GM19468 (cell line): ENCODE results near the gene TMEM117.

Source experiments
- ATAC-seq: cut with Tn5 transposase; IDR thresholded peaks from one replicate; pipeline ENCODE4 v1.9.1; 2021; ENCODE audit warnings: mild to moderate bottlenecking, moderate library complexity, moderate number of reproducible peaks; ENCODE audit not compliant: unreplicated experiment; ENCODE audit errors: extremely low read depth

Gene TMEM117

GRCh38 chr12:43882578-43883178, 46.8 kb downstream of the TMEM117 start:
- ATAC-seq, result peak; percentile 93

GRCh38 chr12:43883311-43883710, 47.4 kb downstream of the TMEM117 start:
- no peak for ATAC-seq

DNA sequence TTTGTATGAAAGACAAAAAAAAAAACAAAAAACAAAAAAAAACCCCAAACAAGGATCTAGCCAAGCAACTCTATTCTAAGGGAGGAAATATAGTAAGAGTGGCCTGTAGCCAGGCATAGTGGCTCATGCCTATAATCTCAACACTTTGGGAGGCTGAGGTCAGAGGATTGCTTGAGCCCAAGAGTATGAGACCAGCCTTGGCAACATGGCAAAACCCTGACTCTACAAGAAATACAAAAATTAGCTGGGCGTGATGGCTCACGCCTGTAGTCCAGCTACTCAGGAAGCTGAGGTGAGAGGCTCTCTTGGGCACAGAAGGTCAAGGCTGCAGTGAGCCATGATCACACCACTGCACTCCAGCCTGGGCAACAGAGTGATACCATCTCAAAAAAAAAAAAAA, 47.9 kb downstream of the TMEM117 start:
- ATAC-seq, result no peak

DNA sequence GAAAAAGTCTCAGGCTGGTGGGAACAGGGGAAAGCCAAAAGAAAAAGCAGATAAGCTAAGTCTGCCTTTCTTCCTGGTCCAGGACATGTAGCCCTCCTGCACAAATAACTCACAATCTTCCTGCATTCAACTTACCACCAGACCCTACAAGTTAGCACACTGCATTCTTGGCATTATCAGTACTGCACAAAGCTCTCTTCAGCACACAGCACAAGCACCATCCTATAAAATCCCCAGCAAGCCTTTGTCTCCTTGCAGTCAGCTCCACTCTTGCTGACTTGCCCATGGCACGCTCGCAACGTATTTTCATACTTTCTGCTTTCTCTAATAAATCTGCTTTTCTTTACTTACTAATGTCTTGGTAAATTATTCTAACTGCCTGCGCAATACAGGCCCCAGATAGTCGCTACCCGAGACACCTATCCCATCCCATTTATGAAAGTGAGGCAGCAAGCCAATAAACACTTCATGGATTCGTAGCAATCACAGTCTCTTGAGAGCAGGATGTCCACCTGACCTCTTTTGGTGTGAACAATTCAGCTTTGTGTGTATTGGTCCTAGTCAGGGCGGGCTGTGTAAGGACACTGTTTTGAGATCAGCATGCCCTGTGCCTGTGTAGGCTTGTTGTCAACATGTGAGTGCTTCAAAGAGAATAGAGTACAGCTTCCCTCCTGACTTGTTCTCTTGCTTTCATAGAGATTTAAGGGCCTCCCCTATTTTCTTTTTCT, 49.0 kb downstream of the TMEM117 start:
- ATAC-seq, result no peak

GRCh38 chr12:43887397-43887796, 51.5 kb downstream of the TMEM117 start:
- ATAC-seq, result no peak

DNA sequence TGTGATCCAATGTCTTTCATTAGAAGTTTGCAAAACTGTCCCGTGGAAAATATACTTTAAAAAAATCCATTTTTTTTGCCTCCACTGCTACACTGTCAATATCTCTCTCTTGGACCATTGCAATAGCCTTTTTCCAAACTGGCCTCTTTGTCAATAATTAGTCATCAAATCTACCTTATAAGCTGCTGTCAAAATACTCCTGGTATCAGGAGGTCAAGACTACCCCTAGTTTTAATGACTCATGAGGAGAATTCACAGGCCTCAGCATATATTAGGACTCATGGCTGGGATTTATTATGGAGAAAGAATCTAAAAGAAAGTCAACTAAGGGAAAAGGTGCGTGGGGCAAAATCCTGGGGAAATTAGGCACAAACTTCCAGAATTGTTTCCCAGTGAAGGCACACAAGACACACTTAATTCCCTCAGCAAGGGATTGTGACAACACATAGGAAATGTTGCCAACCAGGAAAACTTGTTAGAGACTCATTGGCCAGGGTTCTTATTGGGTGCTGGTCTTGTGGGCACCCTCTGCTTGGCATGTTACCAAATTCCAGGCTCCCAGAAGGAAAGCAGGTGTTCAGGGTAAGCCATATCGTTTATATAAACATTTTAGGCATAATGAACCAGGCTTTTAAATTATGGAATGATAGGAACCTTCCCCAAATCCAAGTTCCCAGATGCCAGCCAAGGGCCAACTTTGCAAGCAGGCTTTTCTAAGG, 56.1 kb downstream of the TMEM117 start:
- ATAC-seq, result no peak

DNA sequence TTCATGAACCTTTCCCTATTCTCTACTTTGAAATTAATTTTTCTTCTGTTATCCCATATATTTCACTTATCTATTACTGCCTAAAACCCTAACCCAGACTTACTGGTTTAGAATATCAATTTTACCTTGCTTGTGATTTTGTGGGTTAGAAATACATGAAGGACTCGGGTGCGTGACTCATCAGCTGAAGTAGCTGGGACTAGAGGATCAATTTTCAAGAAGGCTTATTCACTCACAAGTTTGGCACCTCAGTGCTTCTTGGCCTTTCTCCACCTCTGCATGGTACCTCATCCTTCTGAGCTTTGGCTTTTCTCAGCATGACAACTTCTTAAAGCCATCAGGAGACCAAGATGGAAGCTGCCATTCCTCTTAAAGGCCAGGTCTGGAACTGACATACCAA, 57.8 kb downstream of the TMEM117 start:
- ATAC-seq, result no peak

DNA sequence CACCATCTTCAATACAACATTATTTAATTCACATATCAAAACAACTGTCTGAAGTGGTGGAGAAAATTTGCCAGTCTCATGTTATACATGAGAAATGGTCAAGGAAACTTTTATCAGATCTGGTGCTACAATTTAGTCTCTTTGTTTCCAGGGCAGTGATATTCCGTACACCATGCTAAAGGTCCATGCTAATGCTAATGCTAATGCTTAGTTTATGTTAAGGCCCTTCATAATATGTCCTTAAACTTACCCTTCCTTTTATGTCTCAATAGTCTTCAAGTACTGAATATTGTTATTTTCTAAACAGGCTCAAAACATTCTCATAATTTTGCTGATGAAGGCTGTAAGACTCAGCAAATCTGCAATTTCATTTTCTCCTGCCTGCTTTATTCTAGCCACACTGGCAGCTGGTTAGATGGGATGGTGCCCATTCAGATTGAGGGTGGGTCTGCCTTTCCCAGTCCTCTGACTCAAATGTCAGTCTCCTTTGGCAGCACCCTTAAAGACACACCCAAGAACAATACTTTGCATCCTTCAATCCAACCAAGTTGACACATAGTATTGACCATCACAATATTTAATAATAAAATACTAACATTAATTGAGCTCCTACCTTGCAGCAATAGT, 59.8 kb downstream of the TMEM117 start:
- no peak for ATAC-seq

DNA sequence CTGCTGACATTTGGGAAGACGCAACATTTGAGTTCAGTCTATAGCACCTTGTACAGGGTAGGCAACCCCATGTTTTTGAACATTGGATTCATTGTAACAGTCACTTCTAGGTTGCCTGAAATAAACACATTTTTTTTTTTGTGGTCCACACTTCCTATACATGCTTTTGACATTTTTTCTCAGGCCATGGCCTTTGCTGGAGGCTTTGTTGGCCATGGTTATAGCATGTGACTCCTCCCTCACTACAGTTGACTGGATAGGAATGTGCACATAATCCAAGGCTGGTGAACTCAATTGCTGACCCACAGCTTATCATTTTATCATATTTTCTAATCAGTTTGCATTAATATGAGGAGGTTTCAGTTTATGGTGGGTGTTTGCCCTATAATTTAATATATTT, 60.6 kb downstream of the TMEM117 start:
- no peak for ATAC-seq

- no peak for ATAC-seq
Measured at GRCh38 chr12:43898474-43898873, 62.6 kb downstream of the TMEM117 start.

DNA sequence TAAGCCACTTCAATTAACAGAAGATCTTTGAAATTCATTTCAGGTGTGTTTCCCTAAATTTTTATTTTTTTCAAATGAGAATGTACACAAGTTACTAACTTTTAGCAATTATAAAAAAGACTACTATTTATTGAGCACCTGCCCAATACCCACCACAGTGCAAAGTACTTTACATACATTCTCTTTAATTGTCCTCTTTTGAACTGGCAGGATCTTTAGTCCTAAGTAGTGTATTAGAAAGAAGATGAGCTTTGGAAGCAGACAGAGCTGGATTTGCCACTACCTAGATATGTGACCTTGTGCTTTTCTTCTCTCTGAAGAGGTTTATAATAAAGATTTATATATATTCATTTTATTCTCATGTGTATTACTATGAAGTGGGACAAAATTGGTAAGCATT, 63.7 kb downstream of the TMEM117 start:
- no peak for ATAC-seq

- no peak for ATAC-seq
Measured at GRCh38 chr12:43903686-43904085, 67.8 kb downstream of the TMEM117 start.

DNA sequence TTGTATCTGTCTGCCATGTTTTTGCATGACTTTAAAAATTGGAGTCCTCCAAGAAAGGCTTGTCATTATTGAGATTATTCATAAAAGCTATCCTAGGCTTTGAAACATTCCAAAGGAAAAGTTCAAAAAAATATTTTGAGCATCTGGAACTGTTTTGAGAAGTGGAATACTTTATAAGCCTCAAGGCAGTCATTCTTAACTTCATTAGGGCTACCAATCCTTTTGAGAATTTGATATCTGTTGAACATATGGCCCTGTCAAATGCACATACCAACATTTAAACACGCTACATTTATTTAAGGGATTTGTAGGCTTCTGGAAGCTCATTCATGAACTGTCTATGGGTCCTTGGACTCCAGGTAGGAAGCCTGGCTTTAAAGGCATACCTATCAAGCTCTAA, 77.0 kb downstream of the TMEM117 start:
- ATAC-seq, result no peak

DNA sequence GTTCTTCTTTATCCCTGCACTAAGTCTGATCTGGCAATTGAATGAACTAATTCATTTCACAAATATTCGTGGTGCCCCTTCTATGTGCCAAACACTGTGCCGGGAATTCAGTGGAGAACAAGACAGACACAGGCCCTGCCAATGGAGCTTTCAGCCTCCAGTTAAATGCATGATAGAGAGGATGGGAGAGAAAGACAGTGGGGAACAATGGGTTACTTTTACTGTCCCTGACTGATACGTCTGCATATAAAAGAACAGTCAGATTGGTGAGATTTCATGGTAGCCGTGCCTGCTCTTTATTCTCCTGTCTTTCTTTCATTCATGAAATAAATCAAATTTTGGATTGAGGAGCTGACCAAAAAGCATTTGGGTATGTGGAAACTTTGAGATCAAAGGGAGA, 78.5 kb downstream of the TMEM117 start:
- ATAC-seq, result no peak

DNA sequence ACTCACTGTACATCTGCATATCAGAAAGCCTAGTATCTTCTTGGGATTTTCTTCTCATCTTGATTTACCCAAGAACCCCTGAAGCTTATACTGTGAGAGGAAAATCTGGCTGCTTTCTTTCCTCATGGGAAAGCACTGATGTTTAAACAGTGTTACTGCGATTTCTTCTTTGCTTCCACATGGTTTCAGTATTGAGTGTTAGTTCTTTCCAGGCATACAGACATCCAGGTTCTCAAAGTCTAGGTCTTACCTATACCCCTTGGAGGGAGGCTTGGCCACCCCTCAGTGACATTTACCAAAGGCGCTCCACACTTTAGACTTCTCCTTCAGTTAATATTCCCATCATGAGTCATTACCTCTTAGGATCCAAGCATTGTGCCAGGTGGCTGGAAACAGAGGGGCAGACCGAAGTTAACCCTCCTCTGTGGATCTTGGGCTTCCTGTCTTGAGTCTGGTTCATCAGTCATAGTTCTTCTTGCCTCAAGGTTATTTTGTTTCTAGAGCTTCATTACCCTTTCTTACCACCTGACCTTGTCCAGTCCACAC, 79.1 kb downstream of the TMEM117 start:
- no peak for ATAC-seq

- no peak for ATAC-seq
Measured at GRCh38 chr12:43917896-43918295, 82.0 kb downstream of the TMEM117 start.

DNA sequence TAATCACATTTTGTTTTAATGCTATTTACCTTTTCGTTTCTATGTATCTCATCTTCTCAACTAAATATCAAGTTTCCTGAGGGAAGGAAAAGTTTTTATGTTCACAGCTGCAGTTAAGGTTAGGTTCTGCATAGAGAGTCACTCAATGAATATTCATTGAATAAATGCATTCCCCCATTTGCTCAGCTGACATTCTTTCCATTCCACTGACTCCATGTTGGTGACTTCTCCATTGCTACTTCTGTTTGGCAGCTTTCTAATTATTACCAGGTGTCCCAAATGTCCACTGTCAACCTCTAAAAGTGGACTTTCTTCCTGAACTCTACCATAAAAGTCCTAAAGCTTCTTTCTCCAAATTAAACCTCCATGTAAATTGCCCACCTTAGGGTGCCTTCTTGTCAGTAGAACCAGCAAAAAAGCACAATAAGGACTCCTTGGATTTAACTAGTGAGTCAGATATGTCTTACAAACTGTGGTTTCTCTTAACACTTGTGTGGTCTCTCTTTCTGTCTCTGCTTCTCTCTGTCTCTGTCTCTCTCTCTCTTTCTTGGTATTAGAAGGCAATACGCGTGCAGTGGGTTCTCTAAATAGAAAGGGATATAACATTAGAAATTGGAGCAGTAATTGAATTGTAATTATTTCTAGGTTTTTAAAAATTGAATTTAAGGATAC, 85.9 kb downstream of the TMEM117 start:
- no peak for ATAC-seq

DNA sequence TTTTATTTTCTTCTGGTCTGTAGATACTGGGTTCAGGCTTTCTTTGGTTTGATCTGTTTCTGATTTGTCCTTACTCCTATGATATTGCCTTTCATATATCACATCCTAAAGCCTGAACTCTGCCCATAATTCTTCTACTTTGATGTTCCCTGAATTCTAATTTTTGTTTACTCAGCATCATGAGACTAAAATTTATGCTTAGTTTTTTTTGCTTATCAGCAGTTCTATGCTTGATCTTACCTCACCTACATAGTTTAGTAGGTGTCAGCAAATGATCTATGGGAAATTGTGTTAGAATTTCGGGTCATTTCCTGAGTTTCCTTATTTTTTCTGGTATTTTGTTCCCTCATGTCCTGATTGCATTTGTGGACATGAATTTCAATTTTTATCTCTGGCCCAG, 94.2 kb downstream of the TMEM117 start:
- ATAC-seq, result no peak

GRCh38 chr12:43931187-43931586, 95.3 kb downstream of the TMEM117 start:
- no peak for ATAC-seq

DNA sequence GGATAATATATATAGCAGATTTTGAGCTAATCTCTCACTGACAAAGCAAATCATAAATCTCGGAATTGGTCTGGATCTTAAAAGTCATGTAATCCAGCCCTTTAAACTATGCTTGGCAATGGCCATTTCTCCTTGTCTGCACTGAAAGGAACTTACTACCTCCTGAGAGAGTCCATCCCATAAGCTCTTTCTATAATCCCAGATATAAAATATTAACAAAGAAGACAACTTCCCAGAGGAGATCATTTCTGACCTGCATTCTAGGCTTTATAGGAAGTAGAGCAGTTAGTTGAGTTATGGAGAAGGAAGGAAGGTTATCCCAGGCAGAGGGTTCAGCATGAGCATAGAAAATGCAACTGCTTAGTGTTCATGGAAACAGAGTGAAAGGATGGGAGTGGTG, 99.7 kb downstream of the TMEM117 start:
- ATAC-seq, result no peak
